HUES64 (cell line): ENCODE results near the gene PBX3. TPM values are rescaled to one million over a fixed set of nuclear protein-coding genes. Genes with fewer than 3 reads are reported as not detected.

Experiments used
- H3K27ac ChIP-seq: 2 replicates; pipeline ENCODE4 v1.7.0; 2013; ENCODE audit warnings: low read depth, low read length, inconsistent platforms
- H3K27me3 ChIP-seq: 2 replicates; pipeline ENCODE4 v1.6.1; 2013; ENCODE audit warnings: mild to moderate bottlenecking, low read length; ENCODE audit not compliant: insufficient read depth
- H3K36me3 ChIP-seq: 2 replicates; pipeline ENCODE4 v1.6.1; 2013; ENCODE audit warnings: mild to moderate bottlenecking, low read length; ENCODE audit not compliant: insufficient read depth
- H3K4me1 ChIP-seq: 2 replicates; pipeline ENCODE4 v1.6.1; 2013; ENCODE audit warnings: mild to moderate bottlenecking, low read length, moderate library complexity; ENCODE audit not compliant: insufficient read depth
- H3K4me3 ChIP-seq: 2 replicates; pipeline ENCODE4 v1.5.1; 2013; ENCODE audit warnings: mild to moderate bottlenecking, low read length, moderate library complexity
- H3K9ac ChIP-seq: 2 replicates; pipeline ENCODE4 v1.6.1; 2013; ENCODE audit warnings: mild to moderate bottlenecking, low read depth, low read length
- H3K9me3 ChIP-seq: 2 replicates; pipeline ENCODE4 v1.6.1; 2013; ENCODE audit warnings: low read depth, low read length; ENCODE audit not compliant: insufficient read depth
- WGBS: fragments of 150-250, 120-280 bp; methylation state at CpG from one replicate; pipeline ENCODE4 v1.1.7; 2013; ENCODE audit warnings: missing lambda C conversion rate; 5-methylcytosine and 5-hydroxymethylcytosine counted together
- polyA plus RNA-seq, 2 experiments: library from polyadenylated mRNA; stranded (reverse); fragments of 50-300 nt; gene quantifications; one replicate each; pipeline ENCODE4 v1.2.3, GENCODE V29; 2013

Gene PBX3
- 36.3 TPM for polyA plus RNA-seq (2013, experiment 1 of 2)
- polyA plus RNA-seq (2013, experiment 2 of 2): 42.3 TPM

DNA sequence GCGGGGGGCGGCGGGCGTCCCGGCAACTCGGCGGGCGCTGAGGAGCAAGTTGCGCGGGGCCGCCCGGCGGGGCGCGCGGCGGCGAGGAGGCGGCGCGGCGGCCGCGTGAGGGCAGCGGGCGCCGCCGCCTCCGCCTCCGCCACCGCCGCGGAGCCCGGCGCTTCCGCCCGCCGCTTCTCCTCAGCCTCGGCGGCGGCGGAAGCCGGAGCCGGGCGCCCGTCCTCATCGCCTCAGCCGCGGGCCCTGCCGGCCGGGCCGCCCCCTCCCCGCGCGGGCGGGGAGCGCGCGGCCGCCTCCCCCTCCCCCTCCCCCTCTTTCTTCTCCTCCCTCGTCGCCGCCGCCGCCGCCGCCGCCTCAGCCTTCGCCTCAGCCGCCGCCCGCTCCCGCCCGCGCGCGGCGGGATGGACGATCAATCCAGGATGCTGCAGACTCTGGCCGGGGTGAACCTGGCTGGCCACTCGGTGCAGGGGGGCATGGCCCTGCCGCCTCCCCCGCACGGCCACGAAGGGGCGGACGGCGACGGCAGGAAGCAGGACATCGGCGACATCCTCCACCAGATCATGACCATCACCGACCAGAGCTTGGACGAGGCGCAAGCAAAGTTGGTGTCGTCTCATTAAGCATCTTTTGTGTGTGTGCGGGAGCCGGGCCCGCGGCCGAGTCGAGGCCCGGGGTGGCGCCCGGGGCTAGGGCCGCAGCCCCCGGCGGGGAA, at the start of gene PBX3:
Gene PBX3 (plus strand): TSS at position 321 of the 712 bp plus-strand sequence.
- peak within 1 kb of the TSS; percentile 75 for H3K9ac ChIP-seq
- peak within 1 kb of the TSS; percentile 95 for H3K27ac ChIP-seq
- no peaks in the 10 kb centered on the region for H3K9me3 ChIP-seq
- H3K27me3 ChIP-seq: peaks cover 8% of the 10 kb centered on the region; the same call in 1 of the 2 replicates
- peaks cover 40% of the 10 kb centered on the region for H3K4me1 ChIP-seq
- peaks cover 17% of the 10 kb centered on the region for H3K36me3 ChIP-seq
- WGBS: under 1% methylated on average over 106 of the region's 107 CpGs
- peak within 1 kb of the TSS; percentile 91 for H3K4me3 ChIP-seq

DNA sequence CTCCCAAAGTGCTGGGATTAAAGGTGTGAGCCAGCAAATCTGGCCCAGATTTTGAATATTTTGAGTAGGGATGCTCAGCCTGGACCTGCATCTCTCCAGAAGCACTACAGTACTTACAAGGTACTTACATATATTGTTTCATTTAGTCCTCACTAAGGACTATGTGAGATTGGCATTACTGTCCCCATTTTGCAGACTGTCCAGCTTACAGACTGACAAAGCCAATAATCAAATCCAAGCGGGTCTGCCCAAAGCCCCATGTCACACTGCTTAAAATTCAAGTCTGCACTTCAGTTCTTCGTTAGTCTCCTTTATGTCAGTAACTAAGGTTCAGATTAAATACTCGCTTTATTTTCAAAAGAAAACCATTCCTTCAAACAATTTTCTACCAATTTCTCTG, 47.3 kb upstream of the PBX3 start:
- peak overlapping the region; percentile 9; the same call in 1 of the 2 replicates for H3K27ac ChIP-seq
- 89% methylated on average over 3 of the region's 3 CpGs for WGBS
- H3K9ac ChIP-seq: no peak overlapping the region
- peaks cover 33% of the 10 kb centered on the region for H3K4me1 ChIP-seq
- no peaks in the 10 kb centered on the region for H3K27me3 ChIP-seq
- no peaks in the 10 kb centered on the region for H3K36me3 ChIP-seq
- H3K4me3 ChIP-seq: no peak overlapping the region
- no peaks in the 10 kb centered on the region for H3K9me3 ChIP-seq

DNA sequence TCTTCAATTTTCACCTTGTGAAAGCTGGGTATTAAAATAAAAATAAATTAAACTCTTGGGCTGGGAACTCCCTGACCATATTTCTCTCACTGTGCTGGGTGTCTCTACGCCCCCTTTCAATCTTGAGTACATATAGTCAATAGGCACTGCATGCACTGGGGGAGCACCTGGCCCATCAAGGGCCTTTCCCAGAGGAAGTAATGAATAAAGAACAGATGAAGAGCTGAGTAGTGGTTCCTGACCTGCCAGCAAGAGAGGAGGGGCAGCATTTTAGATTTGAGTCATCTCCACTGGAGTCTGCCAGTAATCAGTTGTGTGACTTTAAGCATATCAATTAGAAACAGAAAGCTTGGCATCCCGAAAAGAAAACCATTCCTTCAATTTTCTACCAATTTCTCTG, 46.4 kb upstream of the PBX3 start:
- Histone ChIP-seq H3K27ac (peak overlapping the region; percentile 77), H3K4me1 (peaks cover 29% of the 10 kb centered on the region), H3K36me3 (no peaks in the 10 kb centered on the region), H3K9ac (no peak overlapping the region), H3K9me3 (no peaks in the 10 kb centered on the region), H3K4me3 (peak overlapping the region; percentile 38), H3K27me3 (no peaks in the 10 kb centered on the region)
- 29% methylated on average over 2 of the region's 2 CpGs for WGBS

DNA sequence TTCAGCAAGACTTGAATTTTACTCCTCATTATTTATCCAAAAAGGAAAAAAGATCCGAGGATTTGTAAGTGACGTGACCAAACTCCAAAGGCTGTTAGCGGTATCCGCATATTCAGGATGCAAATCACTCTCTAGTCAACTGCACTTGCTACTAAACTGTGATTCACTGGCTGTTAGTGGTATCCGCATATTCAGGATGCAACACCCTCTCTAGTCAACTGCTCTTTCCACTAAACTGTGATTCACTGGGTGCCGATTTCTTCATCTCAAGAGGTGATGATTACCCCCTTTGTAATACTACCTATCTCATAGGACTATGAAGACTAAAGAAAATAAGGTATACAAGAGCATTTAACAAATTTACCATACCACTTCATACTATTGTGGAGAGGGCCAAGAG, 45.8 kb upstream of the PBX3 start:
- no peaks in the 10 kb centered on the region for H3K36me3 ChIP-seq
- WGBS: 17% methylated on average over 6 of the region's 6 CpGs
- peak overlapping the region; percentile 77 for H3K27ac ChIP-seq
- H3K4me3 ChIP-seq: peak overlapping the region; percentile 38
- H3K9ac ChIP-seq: no peak overlapping the region
- H3K9me3 ChIP-seq: no peaks in the 10 kb centered on the region
- peaks cover 34% of the 10 kb centered on the region for H3K4me1 ChIP-seq
- no peaks in the 10 kb centered on the region for H3K27me3 ChIP-seq

DNA sequence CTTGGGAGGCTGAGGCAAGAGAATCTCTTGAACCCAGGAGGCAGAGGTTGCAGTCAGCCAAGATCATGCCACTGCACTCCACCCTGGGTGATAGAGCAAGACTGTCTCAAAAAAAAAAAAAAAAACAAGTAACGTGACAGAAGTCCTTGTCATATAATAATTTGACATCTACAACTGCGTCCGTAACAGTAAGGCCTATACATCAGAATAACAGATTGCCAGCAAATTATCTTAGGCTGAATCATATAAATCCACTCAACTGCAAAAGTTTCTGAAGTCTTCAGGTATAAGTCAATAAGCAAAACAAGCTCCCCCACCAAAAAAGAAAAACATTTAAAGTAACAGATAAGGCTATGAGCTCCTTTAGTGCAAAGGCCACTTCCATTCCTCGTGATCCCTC, 43.5 kb upstream of the PBX3 start:
- no peak overlapping the region for H3K9ac ChIP-seq
- H3K4me3 ChIP-seq: no peak overlapping the region
- 95% methylated on average over 4 of the region's 4 CpGs for WGBS
- H3K36me3 ChIP-seq: no peaks in the 10 kb centered on the region
- H3K27ac ChIP-seq: no peak overlapping the region
- H3K27me3 ChIP-seq: no peaks in the 10 kb centered on the region
- H3K4me1 ChIP-seq: peaks cover 33% of the 10 kb centered on the region
- H3K9me3 ChIP-seq: no peaks in the 10 kb centered on the region

DNA sequence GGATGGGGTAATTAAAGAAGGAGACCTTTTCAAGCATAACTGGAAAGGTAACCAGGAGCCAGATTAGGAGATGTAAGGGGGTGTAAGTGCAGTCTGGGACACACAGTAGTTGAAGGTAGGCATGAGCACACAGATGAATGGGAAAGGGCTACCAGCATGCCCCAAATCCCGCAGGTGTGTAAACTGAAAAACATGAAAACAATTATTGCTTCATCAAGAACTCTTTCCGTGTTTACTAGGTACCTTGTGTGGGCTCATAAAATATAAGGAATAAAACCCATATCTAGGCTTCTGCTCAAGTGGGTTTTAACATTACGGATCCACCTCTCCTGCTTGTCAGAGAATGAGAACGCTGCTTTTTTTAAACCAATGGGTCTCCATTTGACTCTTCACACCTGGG, 41.3 kb upstream of the PBX3 start:
- Histone ChIP-seq H3K4me1 (peaks cover 24% of the 10 kb centered on the region), H3K27me3 (no peaks in the 10 kb centered on the region), H3K4me3 (peak overlapping the region; percentile 92), H3K9me3 (no peaks in the 10 kb centered on the region), H3K36me3 (no peaks in the 10 kb centered on the region), H3K27ac (no peak overlapping the region), H3K9ac (peak overlapping the region; percentile 86; the same call in 1 of the 2 replicates)
- 80% methylated on average over 4 of the region's 4 CpGs for WGBS

DNA sequence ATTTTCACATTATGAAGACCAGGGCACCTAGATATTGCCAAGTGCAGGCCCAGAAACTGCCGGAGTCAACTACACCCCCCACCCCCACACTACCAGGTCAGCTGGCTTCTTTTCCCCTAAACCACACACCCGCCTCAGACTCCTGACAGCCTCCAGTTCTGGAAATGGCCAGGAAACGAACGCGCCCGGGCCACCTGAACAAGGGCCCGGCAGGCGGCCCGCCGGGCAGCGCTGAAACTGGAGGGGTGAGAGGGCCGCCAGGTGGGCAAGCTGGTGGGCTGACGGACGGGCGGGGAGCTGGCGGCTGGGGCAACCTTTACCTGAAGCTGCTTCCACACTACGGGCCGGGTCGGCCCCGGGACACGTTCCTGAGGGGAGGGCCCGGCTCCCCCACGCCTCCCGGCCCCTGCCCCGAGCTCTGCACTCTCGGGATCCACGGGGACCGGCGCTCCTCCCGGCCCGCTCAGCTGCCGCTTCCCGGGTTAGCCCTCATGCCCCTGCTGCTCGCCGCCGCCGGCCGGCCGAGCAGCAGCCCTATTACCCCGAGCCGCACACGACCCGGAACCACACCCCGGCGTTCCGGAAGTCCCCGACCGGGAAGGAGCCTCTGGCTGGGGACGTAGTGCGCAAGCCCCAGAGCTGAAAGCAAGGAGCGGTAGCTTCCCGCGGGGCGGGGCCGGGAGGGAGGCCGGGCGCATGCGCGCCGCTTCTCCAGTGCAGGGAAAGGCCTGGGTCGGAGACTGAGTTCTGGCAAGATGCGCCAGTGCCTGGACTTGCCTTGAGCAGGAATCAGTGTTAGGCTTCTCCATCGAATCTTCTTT, 40.3 kb upstream of the PBX3 start, which contains the start of gene MAPKAP1:
Gene MAPKAP1 (minus strand): TSS at position 558 of the 821 bp plus-strand sequence. CDS start 34,634 bp downstream, outside the sequence.
- WGBS: under 1% methylated on average over 63 of the region's 63 CpGs
- peak within 1 kb of the TSS; percentile 70 for H3K27ac ChIP-seq
- H3K9ac ChIP-seq: peak within 1 kb of the TSS; percentile 86

DNA sequence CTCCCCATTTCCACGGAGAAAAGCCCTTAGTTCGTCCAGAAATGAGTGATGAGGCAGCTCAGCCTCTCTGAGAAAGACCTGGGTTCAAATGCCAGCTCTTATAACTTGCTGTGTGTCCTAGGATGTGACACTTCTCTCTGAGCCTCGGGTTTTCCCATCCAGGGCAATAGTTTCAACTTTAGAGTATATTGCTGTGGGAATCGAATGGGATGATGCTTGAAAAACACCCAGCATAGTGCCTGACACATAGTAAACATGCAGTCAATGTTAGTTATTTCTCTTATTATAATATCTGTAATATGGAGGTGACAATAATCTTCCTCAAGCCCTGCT, 39.7 kb upstream of the PBX3 start:
- Histone ChIP-seq H3K9ac (peak overlapping the region; percentile 60; the same call in 1 of the 2 replicates), H3K4me1 (peaks cover 12% of the 10 kb centered on the region; the same call in 1 of the 2 replicates), H3K9me3 (no peaks in the 10 kb centered on the region), H3K27me3 (no peaks in the 10 kb centered on the region), H3K36me3 (no peaks in the 10 kb centered on the region), H3K27ac (peak overlapping the region; percentile 19), H3K4me3 (peak overlapping the region; percentile 92)
- WGBS: 34% methylated on average over 4 of the region's 4 CpGs

More for the DNA sequence above, 40.3 kb upstream of the PBX3 start, which contains the start of gene MAPKAP1:
- no peaks in the 10 kb centered on the region for H3K36me3 ChIP-seq
- H3K4me1 ChIP-seq: peaks cover 14% of the 10 kb centered on the region
- H3K27me3 ChIP-seq: no peaks in the 10 kb centered on the region
- peak within 1 kb of the TSS; percentile 92 for H3K4me3 ChIP-seq
- no peaks in the 10 kb centered on the region for H3K9me3 ChIP-seq

DNA sequence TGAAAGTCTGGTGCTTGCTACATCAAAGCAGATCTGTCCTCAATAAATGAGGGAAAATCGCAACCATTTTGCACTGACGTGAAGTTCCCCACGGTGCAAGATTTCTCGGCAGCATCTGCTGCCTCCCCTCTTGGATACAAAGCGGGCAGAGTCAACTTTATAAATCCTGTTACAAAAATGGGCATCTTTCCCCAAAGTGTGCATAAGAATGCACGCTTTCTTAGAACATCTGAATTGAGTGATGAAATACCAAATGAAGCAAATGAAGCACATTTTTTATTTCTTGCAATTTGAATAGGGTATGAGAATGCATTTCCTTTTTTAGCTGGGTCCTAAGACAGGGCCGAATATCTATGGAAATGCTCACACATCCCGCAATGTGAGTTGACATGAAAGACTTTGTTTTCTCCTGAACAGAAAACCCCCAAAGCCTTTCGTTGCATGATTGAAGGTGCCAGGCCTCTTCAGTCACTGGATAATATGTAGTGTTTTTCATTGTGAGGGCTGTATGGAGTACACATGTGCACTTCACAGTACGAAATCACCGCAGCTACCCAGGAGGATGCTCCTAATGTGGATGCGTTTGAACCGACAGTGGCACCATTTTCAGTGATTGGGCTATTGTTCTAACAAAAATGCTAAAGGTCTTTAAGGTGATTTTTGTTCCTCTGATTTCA, 20.6 kb upstream of the PBX3 start:
- Histone ChIP-seq H3K27ac (no peak overlapping the region), H3K9me3 (no peaks in the 10 kb centered on the region), H3K4me1 (no peaks in the 10 kb centered on the region), H3K27me3 (no peaks in the 10 kb centered on the region), H3K4me3 (no peak overlapping the region), H3K9ac (no peak overlapping the region), H3K36me3 (no peaks in the 10 kb centered on the region)
- 87% methylated on average over 13 of the region's 13 CpGs for WGBS

DNA sequence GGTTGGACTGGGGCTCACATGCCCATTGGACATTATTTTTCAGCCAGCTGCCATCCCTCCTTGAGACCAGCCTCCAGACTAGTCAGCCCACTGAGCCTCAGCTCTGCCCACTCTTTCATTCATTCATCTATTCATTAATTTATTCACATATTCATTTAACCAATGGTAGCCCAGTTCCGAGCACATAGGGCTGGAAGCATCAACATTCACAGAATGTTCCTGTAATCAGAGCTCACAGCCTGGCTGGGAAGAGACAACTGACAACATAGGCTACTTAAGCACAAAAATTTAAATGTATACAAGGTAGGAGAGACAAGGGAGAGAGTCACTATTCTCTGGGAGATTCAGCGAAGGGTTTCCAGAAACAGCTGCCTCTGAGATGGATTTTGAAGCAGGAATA, 17.0 kb upstream of the PBX3 start:
- Histone ChIP-seq H3K4me3 (no peak overlapping the region), H3K4me1 (peaks cover 11% of the 10 kb centered on the region), H3K9ac (no peak overlapping the region), H3K27me3 (no peaks in the 10 kb centered on the region), H3K9me3 (no peaks in the 10 kb centered on the region), H3K36me3 (no peaks in the 10 kb centered on the region), H3K27ac (no peak overlapping the region)
- 92% methylated on average over 2 of the region's 2 CpGs for WGBS

DNA sequence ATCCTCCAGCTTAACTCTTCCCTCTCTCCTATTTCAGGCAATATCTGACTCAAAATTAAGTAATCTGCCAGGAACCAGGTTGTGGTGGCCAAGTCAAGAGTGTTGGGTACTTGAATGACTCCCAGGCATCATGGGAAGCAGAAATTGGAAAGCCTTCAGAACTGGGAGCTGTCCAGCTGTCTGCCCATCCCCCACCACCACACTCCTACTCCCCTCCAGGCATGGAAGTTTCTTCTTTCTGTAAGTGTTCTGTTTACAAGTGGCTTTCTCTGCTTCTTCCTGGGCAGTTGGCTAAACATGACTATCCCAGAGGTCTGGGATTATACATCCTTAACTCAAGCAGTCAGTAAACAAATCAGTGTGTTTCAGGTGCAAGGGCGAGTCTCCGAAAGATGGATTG, 14.6 kb upstream of the PBX3 start:
- no peak overlapping the region for H3K9ac ChIP-seq
- peaks cover 11% of the 10 kb centered on the region for H3K4me1 ChIP-seq
- H3K9me3 ChIP-seq: no peaks in the 10 kb centered on the region
- no peak overlapping the region for H3K27ac ChIP-seq
- H3K4me3 ChIP-seq: no peak overlapping the region
- WGBS: 91% methylated on average over 2 of the region's 2 CpGs
- no peaks in the 10 kb centered on the region for H3K27me3 ChIP-seq
- H3K36me3 ChIP-seq: no peaks in the 10 kb centered on the region
